Measurements from ENCODE around the gene NDUFS2.

GRCh38 chr1:161209790-161210409, 7.7 kb downstream of the NDUFS2 start:
- TF ChIP-seq, protein P1, sequence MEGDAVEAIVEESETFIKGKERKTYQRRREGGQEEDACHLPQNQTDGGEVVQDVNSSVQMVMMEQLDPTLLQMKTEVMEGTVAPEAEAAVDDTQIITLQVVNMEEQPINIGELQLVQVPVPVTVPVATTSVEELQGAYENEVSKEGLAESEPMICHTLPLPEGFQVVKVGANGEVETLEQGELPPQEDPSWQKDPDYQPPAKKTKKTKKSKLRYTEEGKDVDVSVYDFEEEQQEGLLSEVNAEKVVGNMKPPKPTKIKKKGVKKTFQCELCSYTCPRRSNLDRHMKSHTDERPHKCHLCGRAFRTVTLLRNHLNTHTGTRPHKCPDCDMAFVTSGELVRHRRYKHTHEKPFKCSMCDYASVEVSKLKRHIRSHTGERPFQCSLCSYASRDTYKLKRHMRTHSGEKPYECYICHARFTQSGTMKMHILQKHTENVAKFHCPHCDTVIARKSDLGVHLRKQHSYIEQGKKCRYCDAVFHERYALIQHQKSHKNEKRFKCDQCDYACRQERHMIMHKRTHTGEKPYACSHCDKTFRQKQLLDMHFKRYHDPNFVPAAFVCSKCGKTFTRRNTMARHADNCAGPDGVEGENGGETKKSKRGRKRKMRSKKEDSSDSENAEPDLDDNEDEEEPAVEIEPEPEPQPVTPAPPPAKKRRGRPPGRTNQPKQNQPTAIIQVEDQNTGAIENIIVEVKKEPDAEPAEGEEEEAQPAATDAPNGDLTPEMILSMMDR (IDR thresholded peaks at IDR 0.05): peak; percentile 84 to 93 (median 88)
- TF ChIP-seq POLR2A (IDR thresholded peaks at IDR 0.05): no peak
